Fibroblast of the conjunctiva (primary cell): Measurements from ENCODE around the gene PIK3AP1.

ENCODE experiments used
- DNase-seq: peaks from one replicate; pipeline ENCODE4 v3.0.0-alpha.2; 2010; ENCODE audit warnings: low read depth

PIK3AP1 gene

GRCh38 chr10:96642530-96642929, 77.8 kb downstream of the PIK3AP1 start:
- no peak for DNase-seq

DNA sequence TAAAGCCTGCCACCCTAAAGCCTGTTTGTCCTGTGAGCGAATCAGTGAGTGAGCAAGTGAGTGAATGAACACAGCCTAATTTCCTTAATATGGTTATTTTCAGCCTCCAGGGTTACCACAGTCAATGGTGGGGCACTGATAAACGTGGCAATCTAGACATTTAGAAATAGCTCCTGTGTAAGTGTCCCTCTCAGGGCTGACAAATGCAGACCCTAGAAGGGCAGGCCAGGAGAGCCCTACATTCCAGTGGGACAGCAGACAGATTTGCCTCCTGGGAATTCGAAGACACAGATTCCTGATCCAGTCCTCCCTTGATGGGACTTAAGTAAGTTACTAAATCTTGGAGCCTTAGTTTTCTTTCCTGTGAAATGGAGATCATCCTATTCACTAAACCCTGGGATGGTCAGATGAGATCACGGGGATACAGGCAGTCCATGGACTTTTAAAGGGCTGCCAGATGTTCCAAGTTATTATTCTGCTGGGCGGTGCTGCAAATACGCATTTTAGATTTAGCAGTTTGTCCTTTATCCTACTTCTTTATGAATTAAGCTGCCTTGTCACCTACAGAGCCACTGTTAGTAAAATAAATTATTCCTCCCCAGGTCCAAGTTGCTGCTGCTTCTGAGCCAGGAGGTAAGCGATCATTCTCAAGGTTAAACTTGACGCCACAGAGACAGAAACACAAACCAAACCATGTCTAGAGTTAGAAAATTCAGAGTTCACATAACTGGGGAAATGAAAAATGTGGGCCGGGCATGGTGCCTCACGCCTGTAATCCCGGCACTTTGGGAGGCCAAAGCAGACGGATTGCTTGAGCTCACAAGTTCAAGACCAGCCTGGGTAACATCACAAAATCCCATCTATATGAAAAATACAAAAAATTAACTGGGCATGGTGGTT, 78.7 kb downstream of the PIK3AP1 start:
- no peak for DNase-seq

- no peak for DNase-seq
Observed at GRCh38 chr10:96639899-96640298, 80.4 kb downstream of the PIK3AP1 start.

DNA sequence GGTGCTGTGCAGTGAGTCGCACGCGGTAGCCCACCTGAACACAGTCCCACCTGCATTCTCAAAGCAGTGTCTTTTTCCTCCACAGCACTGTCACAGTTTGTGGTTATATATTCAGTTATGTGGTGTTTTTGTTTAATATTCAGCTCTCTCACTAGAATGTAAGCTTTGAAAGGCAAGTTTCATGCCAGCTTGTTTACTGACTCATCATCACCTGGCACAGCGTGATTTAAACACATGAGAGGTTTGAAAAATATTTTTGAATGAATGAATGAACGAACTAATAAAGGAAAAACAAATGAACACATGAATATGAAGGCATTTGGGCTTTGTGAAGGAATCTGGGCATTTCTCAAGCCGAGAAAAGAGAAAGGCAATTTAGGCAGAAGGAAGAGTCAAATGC, 81.6 kb downstream of the PIK3AP1 start:
- DNase-seq = no peak

- no peak for DNase-seq
Observed at GRCh38 chr10:96638120-96638519, 82.2 kb downstream of the PIK3AP1 start.

DNA sequence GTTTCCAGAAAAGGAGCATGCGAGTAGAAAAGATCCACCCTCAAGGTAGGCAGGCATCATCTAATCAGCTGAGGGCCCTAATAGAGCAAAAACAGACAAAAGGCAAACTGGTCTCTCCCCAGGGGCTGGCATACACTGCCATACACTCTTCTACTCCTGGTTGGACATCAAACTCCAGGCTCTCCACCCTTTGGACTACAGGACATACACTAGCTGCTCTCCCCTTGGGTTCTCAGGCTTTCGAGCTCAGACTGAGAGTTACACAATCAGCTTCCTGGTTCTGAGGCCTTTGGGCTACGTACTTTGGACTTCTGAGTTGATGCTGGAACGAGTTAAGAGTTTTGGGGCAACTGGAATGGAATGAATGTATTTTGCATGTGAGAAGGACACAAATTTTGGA, 82.6 kb downstream of the PIK3AP1 start:
- DNase-seq = no peak

DNA sequence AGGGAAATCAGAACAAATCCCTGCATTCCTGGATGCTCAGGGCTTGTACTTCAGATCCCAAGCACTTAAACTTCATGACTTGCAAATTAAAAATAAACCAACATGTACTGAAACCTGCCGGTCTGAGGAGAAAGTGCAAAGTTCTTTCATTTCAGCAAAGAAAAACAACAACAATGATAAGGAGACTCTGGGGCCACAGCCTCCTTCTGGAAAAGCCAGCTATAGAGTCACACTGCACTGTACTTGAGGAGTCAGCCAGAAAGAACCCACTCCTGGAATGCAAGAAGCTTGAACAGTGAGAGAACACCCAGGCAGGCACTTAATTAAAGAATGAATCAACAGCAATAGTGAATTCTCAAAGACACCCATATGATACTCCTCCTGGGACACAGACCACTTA, 83.8 kb downstream of the PIK3AP1 start:
- no peak for DNase-seq

- DNase-seq = no peak
Observed at GRCh38 chr10:96632974-96633710, 87.2 kb downstream of the PIK3AP1 start.

GRCh38 chr10:96627292-96627691, 93.0 kb downstream of the PIK3AP1 start:
- no peak for DNase-seq

- DNase-seq = no peak
Observed at GRCh38 chr10:96626795-96627194, 93.5 kb downstream of the PIK3AP1 start.

- DNase-seq = no peak
Observed at GRCh38 chr10:96625173-96625572, 95.1 kb downstream of the PIK3AP1 start.

DNA sequence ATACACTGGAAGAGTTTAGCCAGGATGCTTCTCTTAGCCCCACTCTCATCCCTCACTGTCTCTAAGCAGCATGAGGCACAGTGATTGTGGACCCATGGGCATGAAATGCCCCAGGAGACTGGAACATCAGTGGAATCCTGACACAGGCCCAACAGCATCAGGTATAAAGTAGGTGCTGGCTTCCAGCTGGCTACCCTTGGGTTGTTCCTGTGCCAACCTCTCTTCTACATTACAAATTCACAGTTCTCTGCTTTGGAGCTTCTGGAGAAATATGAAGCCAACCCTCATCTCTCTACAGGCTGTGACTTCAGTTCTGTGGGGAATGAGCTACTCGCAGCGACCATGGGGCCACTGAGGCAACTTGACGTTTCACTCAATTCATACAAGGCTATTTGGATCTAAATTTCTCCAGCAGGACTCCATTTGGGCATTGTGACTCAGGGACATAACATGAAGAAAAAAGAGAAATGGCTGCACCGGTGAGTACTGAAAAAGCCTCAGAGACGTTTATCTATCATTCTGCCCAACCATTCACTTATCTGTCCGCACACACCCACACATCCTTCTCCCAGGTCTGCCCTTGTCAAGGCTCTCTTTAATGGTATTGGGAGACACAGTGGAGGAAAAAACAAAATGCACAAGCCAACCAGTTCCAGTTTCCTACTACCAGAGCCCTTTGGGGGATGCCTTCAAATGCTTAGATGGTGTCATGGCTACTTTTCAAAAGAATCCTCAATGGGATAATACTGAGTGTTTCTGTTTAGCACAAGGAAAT, 98.1 kb downstream of the PIK3AP1 start:
- DNase-seq = no peak

DNA sequence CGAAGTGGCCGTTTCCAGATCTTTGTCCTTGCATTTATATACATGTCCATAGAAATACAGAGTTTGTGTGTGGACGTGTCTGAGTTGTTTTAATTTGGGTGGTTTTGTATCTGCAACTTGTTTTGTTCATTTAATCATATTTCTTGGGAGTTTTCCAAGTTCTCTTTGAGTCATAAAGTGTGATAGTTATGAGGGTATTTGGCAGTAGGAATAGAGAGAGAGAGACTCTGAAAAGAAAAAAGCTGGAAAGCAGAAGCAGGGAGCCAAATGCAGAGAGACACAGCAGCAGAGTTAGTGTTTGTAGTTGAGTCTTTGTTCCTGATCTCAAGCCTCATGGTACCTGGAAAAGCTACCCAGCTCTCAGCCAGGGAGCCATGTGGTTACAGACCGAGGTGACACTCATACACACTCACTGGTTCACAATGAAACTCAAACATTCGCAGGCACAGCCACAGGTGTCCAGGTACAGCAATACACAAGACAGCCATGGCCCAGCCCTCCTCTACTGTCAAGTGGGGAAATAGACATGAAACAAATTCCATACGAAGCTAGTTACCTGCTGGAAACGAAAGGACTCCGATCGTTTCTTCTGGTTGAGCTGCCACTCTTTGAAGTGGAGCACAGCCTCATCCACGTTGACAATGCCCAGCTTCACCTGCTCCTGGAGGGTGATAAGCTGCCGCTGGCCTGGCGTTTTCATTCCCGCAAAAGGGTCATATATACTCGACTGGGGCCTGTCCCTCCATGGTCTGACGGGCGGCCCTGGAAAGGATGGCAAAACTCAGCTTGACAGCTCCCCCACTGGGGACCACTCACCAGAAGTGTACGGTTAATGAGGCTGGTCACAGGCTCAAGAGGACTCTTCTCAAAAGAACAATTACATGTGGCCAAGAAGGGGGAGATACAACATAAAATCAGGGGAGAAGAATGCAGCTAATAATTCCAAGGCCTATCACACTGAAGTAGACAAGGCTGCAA, 100.2 kb downstream of the PIK3AP1 start:
- DNase-seq = no peak

- no peak for DNase-seq
Observed at GRCh38 chr10:96619120-96619519, 101.2 kb downstream of the PIK3AP1 start.

DNA sequence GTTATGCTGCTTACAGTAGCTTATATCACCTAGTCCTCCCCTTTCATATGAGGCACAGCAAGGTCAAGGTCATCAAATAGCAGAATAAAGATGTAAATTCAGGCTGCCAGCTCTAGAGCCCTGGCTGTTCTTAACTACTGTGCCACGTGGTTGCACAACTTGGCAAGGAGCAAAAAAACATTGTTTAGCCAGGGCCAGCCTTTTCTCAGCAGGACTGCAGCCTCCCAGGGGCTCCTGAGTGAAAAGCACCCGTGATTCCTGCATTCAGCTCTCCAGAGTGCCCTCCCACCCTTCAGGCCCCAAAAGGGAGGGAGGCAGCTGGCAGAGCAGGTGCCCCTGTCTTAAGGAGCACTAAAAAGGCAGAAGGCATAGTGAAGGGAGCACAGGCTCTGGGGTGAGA, 101.7 kb downstream of the PIK3AP1 start:
- no peak for DNase-seq

DNA sequence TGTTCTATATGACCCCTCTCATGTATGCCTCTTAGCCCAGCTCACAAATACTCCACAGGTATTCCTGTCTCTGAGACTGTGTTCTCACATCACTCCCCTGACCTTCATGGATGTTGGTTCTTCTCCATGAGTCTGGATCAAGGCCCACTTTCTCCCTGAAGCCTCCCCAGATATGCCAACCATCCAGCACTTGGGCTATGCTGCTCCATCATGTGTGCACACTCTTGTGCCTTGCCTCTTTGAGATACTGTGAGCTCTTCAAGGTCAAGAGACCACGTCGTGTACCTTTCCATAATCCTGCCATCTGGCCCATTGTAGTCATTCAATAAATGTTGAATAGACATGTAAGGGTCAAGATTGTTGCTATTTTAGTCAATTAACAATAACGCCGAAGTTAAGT, 103.4 kb downstream of the PIK3AP1 start:
- DNase-seq = no peak

- peak; percentile 36 for DNase-seq
Observed at GRCh38 chr10:96614515-96614914, 105.8 kb downstream of the PIK3AP1 start.

GRCh38 chr10:96613576-96613975, 106.7 kb downstream of the PIK3AP1 start:
- DNase-seq = no peak

DNA sequence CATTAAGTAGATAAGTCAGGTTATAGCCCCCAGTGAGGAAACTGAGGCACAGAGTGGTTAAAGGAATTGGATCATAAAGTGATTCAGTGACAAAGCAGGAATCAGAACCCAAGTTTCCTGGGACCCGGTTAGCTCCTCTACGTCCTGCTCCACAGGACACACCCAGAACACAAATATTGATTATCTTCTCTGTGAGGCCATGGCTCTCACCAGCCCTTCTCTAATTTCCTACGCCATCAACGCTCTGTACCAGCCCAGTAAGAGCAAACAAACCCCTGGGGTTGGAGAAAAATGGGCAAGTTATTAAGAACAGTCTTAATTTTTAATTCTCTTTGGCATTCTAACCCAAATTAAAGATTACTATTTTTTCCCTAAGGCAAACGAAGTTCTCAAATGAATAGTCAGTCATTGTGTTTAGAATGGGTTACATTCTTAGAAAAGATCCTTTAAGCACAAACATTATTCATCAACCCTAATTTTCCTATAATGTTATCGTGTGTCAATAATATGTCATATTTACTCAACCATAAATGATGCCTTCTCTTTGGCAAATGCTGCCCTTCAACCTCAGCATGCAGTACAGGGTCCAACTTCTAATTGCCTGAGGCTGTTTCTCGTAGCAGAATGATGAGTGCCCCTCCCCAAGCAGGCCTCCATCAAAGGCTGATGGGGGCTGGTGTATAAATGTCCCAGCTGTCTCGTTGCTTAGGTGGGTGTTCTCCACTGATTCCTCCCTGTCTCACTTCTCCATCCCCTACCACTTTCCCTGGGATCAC, 108.1 kb downstream of the PIK3AP1 start:
- no peak for DNase-seq

- no peak for DNase-seq
Observed at GRCh38 chr10:96610817-96611216, 109.5 kb downstream of the PIK3AP1 start.

DNA sequence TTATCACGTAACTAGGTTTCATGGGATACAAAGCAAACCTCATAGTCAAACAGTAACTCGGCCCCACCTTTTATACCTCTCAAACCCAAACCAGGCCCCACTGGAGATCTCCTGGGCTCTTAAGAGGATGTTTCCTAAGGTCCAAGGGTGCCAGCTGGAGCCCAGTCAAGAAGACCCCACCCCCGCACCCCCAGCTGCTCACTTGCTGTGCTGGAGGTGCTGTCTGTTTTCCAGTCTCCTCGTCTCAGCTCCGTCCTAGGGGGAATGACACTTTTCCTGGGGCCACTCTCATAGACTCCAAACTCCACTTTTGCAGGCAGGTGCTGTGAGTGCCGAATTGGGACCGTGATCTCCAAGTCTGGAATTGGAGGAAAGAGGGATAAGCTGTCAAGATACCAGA, 110.8 kb downstream of the PIK3AP1 start:
- no peak for DNase-seq
